Activated CD4-positive, alpha-beta T cell treated with anti-CD3 and anti-CD28 coated beads, Interleukin-10, Interleukin-2, amounts not matched to agents 100 ng/mL and 50 ng/mL, durations not matched to agents 16 hours and 8 hours (primary cell): ENCODE data around the gene NAT16.

ENCODE experiments used
- DNase-seq: peaks from one replicate; pipeline ENCODE4 v3.0.0-alpha.2; 2020

NAT16 gene

GRCh38 chr7:101170617-101171441, 9.3 kb downstream of the NAT16 start:
- DNase-seq = no peak

GRCh38 chr7:101169838-101170551, 10.1 kb downstream of the NAT16 start:
- peak; percentile 81 for DNase-seq

DNA sequence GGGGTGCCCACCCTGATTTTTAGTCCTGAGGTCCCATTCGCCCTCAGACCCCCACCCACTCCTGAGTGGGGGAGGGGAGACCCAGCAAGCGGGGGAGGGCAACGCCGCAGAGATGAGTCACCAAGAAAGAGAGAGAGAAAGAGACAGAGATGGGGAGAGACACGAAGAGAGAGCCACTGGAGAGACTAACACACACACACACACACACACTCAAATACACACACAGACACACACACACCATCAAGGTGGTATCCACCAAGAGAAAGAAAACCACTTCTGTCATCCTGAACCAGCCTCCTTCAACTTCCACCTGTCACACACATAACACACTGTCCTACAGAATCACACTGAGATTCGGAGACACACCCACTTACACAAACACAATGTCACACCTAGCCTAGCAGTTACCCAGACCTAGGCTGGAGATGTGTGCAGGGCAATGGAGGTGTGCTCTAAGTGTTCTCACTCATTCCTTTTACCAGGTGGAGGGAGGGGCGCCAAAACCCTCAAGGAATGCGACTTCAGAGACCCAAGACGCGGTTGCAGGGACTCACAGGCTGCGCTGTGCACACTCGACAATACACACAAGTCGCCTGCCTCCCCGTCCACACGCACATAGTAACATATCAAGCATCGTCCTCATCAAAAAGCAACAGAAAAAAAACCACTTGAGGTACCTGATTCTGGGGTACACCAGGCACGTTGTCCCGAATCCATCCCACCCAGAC, 10.8 kb downstream of the NAT16 start:
- DNase-seq = no peak

DNA sequence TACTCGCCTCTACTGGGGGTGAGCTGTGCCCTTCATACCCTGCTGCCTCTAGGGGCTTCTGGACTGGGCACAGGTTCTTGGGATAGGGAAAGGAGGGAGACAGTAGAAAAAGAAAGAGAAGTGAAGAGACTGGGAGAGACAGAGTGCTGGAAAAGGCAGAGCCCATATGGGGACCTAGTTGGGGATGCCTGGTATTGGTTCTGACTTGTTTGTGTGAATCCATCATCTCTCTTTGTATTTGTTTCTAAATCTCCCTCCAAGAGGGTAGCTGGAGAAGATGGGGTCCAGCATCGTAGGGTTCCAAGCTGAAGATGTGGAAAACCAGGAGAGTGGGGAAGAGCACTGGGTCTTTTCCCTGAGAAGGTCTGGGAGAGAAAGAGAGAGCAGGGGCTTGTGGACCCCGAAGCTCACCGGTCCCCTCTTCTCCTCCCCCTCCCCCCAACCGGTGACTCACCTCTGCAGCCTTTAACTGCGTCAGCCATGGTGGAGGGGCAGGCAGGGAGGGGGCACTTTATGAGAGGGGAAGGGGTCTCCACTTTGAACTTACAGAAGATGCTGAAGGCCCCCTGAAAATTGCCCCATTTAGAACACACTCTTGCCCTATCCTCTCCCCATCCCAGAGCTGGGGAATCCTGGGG, 11.6 kb downstream of the NAT16 start:
- no peak for DNase-seq

- no peak for DNase-seq
These were observed 12.3 kb downstream of the NAT16 start for GRCh38 chr7:101167645-101168411.

DNA sequence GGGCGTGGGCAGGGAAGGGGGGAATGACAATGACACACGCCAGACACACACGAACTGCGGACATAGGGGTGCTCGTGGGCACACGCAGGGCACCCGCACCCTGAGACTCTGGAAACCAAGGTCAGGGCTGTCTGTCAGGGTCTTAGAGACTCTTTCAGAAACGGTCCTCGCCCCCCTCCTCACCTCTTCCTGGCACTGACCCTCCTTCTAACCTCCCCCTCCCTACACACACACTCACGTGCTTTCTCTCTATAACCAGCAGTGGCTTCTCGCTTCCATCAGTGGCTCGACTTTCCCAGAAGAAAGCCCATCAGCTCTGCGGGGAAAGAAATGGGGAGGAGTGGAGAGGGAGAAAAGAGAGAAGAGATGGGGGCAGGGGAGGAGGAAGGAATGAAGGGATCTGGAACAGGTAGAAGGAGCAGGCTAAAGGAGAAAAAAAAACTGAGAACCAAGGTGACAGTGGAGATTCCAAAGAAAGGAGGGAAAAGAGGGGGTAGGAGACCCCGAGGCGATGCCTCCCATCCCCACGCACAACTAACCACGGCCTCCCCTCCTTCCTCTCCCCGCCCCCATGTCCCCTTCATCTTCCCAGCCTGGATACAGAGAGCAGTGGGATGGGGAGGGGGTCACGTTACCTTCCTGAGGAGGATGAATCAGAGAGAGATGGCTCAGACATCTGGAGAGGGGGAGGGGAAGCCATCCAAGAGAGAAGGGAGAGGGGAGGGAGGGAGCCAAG, 13.0 kb downstream of the NAT16 start:
- DNase-seq = no peak

- no peak for DNase-seq
These were observed 13.5 kb downstream of the NAT16 start for GRCh38 chr7:101166648-101166908.

- no peak for DNase-seq
These were observed 14.0 kb downstream of the NAT16 start for GRCh38 chr7:101165958-101166647.

GRCh38 chr7:101165075-101165957, 14.8 kb downstream of the NAT16 start, which contains the start of gene VGF:
VGF (minus strand) TSS chr7:101165569; CDS start chr7:101164843, 726 bp downstream.
- DNase-seq = peak; percentile 97

- no peak for DNase-seq
These were observed 15.8 kb downstream of the NAT16 start for GRCh38 chr7:101164071-101164840.

DNA sequence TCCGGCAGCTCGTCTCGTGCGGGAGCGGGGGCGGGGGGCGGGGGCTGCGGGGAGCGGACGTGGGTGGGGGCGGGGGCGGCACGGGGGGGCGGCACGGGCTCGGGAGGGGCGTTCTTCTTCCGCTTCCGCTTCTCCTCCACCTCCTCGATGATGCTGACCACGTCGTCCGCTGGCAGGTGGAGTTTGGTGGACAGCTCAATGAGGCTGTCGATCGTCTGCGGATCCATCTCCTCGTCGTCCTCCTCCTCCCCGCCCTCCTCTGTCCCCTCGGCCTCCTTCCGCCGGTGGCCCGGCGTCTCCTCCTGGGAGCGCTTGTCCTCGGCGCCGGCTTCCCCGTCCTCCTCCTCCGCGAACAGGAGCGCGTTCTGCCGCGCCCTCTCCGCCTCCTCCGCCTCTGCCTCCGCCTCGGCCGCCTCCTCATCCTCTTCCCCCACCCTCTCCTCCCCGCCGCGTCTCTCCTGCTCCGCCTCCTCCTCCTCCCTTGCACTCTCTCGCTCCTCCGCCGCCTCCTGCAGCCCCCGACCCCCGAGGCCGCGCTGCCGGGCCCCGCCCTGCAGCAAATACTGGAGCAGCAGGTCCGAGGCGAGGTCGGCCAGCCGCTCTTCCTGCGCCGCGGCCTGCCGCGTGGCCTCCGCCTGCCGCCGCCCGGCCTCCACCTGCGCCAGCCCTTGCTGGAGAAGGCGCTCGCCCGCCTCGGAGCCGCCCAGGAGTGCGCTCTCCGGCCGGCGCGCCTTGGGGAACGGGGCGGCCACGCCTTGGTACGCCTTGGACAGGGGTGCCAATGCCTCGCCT, 16.6 kb downstream of the NAT16 start:
- peak; percentile 56 for DNase-seq

DNA sequence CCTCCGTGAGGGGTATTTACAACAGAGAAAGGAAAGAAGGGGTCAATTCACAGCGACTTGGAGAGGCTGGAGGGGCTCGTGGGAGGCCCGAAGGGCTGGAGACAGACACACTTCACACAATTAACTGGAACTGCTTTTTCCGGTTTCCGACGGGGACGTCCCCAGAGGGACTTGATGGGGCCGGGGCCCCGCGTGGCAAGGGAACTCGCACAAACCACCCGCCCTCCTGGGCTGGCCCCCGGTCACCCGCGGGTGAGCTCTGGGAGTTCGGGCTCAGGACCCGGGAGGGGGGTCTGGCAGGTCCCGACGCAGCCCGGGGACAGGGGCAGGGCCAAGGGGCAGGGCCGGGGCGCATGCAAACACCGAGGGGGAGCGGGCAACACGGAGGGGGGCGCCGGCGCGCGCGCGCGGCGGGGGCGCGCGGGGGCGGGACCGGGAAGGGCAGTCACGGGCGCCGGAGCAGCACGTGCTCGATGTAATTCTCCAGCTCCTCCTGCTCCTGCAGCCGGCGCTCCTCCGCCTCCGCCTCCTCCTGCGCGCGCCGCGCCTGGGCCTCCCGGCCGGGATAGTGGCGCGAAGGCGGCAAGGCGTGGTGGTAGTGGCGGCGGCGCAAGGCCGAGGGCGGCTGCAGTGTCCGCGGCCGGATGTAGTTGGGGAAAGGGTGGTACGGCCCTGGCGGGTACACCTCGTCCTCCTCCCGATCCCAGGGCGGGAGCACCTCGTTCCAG, 17.4 kb downstream of the NAT16 start:
- peak; percentile 55 for DNase-seq

- no peak for DNase-seq
These were observed 18.2 kb downstream of the NAT16 start for GRCh38 chr7:101161692-101162471.

DNA sequence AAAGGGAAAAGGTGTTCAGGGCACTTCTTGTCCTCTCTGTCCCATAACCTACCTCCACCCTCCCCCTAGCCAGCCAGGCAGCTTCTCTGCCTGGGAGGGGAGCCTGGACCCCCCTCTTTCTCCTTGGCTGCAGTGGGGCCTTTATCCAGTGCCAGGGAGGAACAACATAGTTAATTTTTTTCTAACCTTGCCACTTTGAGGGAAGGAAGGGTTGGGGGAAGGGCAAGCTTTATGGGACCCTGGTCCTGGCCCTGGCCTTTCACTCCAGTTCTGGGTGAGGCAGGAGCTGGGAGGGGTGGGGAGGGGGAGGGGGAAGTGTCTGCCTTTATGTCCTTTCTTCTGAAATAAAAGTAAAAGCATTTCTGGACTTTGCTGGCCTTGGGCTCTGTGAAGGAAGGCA, 19.2 kb downstream of the NAT16 start:
- no peak for DNase-seq

GRCh38 chr7:101159696-101160674, 20.1 kb downstream of the NAT16 start:
- no peak for DNase-seq
